NT2/D1 (cell line): Measurements from ENCODE around the gene MAP6D1.

ENCODE experiments used
- DNase-seq: peaks from one replicate; pipeline ENCODE4 v3.0.0-alpha.2; 2011; ENCODE audit warnings: low read depth, low spot score
- H3K27me3 ChIP-seq: 2 replicates; pipeline ENCODE4 v1.6.0; 2011; ENCODE audit warnings: mild to moderate bottlenecking; ENCODE audit not compliant: insufficient read length, insufficient read depth
- H3K36me3 ChIP-seq: 2 replicates; pipeline ENCODE4 v1.6.1; 2011; ENCODE audit warnings: mild to moderate bottlenecking, low read length, mixed read lengths; ENCODE audit not compliant: insufficient read depth, insufficient read length
- H3K4me1 ChIP-seq: 2 replicates; pipeline ENCODE4 v1.5.1; 2011; ENCODE audit not compliant: insufficient read depth, insufficient read length
- H3K4me3 ChIP-seq: 2 replicates; pipeline ENCODE4 v1.5.1; 2011; ENCODE audit warnings: low read depth; ENCODE audit not compliant: insufficient read length
- H3K9ac ChIP-seq: 2 replicates; pipeline ENCODE4 v1.6.0; 2011; ENCODE audit warnings: low read depth; ENCODE audit not compliant: insufficient read length
- H3K9me3 ChIP-seq: 2 replicates; pipeline ENCODE4 v1.5.1; 2011; ENCODE audit warnings: mild to moderate bottlenecking, low read length; ENCODE audit not compliant: insufficient read depth
- SUZ12 ChIP-seq: IDR thresholded peaks from 2 replicates; pipeline ENCODE4 v1.6.1; 2011; ENCODE audit not compliant: insufficient read length, insufficient read depth; ENCODE audit errors: extremely low read depth
- YY1 ChIP-seq: IDR thresholded peaks from 2 replicates; pipeline ENCODE4 v1.6.1; 2011; ENCODE audit not compliant: insufficient read length, insufficient read depth
- ZNF274 ChIP-seq: IDR thresholded peaks from 2 replicates; pipeline ENCODE4 v1.6.1; 2011; ENCODE audit warnings: mild to moderate bottlenecking, low read depth, low read length

Gene MAP6D1

DNA sequence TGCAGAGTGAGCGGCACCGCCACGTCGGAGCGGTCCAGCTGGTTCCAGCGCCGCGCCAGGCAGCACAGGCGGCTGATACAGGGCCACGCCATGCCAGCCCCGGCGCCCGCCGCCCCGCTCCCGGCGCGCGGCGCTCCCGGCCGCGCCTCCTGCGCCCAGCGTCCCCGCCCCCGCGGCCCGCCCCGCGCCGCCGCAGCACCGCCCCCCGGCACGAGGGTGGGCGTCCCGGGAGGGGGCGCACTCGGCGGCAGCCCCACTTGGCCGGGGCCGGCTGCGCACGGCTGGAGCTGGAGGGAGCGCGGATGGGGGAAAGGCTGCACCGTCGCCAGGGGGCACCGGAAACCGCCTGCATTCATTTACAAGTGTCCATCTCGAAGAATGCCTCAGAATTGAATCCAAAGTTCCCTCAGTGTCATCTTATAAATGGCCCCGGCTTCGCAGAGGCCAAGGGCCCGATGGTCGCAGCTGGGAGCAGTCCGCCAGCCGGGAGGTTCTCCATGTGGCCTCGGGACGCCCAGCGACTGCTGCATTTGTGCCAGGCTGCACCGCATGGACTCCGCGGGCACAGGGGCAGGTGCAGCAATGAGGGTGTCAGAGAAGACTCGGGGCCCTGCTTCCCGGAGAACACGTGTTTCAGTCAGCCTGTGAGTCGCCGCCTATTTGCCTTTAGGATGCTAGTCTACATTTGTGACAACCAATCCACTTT lies at the start of gene MAP6D1:
TSS of gene MAP6D1 (minus strand) at position 122 of the 706 bp plus-strand sequence. CDS start at position 92, 30 bp downstream.
- Histone ChIP-seq H3K9me3 (no peaks in the 10 kb centered on the region), H3K9ac (peak within 1 kb of the TSS; percentile 90), H3K36me3 (peaks cover 32% of the 10 kb centered on the region), H3K4me3 (peak within 1 kb of the TSS; percentile 83), H3K4me1 (peaks cover 7% of the 10 kb centered on the region), H3K27me3 (peaks cover 7% of the 10 kb centered on the region)
- TF ChIP-seq SUZ12 = no peak
- TF ChIP-seq YY1 = no peak
- no peak for TF ChIP-seq ZNF274
- peak; percentile 68 for DNase-seq

GRCh38 chr3:183873914-183874313 lies 48.5 kb upstream of the MAP6D1 start:
- no peaks in the 10 kb centered on the region for H3K9me3 ChIP-seq
- no peak for DNase-seq

GRCh38 chr3:183871541-183871940 lies 46.2 kb upstream of the MAP6D1 start:
- no peaks in the 10 kb centered on the region for H3K9me3 ChIP-seq
- TF ChIP-seq YY1 (no peak), ZNF274 (no peak), SUZ12 (no peak)
- H3K9ac ChIP-seq = no peak overlapping the region
- no peak for DNase-seq
- H3K4me3 ChIP-seq = no peak overlapping the region
- H3K4me1 ChIP-seq = no peaks in the 10 kb centered on the region
- H3K27me3 ChIP-seq = no peaks in the 10 kb centered on the region
- peaks cover 21% of the 10 kb centered on the region for H3K36me3 ChIP-seq

More at GRCh38 chr3:183873914-183874313, 48.5 kb upstream of the MAP6D1 start:
- H3K4me1 ChIP-seq = no peaks in the 10 kb centered on the region
- peaks cover 25% of the 10 kb centered on the region for H3K36me3 ChIP-seq
- no peak overlapping the region for H3K9ac ChIP-seq
- TF ChIP-seq ZNF274 = no peak
- no peak for TF ChIP-seq YY1
- TF ChIP-seq SUZ12 = no peak
- no peak overlapping the region for H3K4me3 ChIP-seq
- H3K27me3 ChIP-seq = no peaks in the 10 kb centered on the region

GRCh38 chr3:183870563-183870962 lies 45.2 kb upstream of the MAP6D1 start:
- no peaks in the 10 kb centered on the region for H3K27me3 ChIP-seq
- H3K4me1 ChIP-seq = no peaks in the 10 kb centered on the region
- no peak for DNase-seq
- TF ChIP-seq YY1 = no peak
- no peak for TF ChIP-seq ZNF274
- no peak for TF ChIP-seq SUZ12
- no peaks in the 10 kb centered on the region for H3K9me3 ChIP-seq
- H3K4me3 ChIP-seq = no peak overlapping the region
- peaks cover 29% of the 10 kb centered on the region for H3K36me3 ChIP-seq
- no peak overlapping the region for H3K9ac ChIP-seq

DNA sequence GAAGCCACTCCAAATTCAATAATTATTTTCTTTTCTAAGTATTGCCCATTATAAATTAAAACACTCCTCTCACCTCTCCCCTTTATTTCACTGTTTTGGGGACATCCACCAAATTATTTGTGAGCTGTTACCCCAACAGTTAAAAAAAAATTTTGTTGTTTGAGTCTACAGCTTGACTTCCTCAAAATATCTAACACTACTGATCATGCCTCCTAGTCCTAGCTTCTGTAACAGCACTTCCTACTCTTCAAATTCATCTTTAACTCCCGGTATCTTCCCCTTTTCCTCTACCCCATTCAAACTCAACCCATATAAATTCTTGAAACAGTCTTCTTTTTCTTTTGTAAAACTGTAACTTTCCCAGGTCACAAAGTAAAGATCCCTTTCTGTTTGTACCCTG lies 43.4 kb upstream of the MAP6D1 start:
- H3K9me3 ChIP-seq = no peaks in the 10 kb centered on the region

GRCh38 chr3:183862610-183863009 lies 37.2 kb upstream of the MAP6D1 start:
- no peak for TF ChIP-seq SUZ12
- TF ChIP-seq YY1 = no peak
- TF ChIP-seq ZNF274 = no peak
- Histone ChIP-seq H3K4me3 (no peak overlapping the region), H3K27me3 (no peaks in the 10 kb centered on the region), H3K4me1 (no peaks in the 10 kb centered on the region), H3K9me3 (no peaks in the 10 kb centered on the region), H3K9ac (no peak overlapping the region), H3K36me3 (peaks cover 86% of the 10 kb centered on the region)
- DNase-seq = no peak

More for the DNA sequence above, 43.4 kb upstream of the MAP6D1 start:
- TF ChIP-seq ZNF274 (no peak), SUZ12 (no peak), YY1 (no peak)
- peaks cover 43% of the 10 kb centered on the region for H3K36me3 ChIP-seq
- H3K9ac ChIP-seq = no peak overlapping the region
- H3K27me3 ChIP-seq = no peaks in the 10 kb centered on the region
- no peak overlapping the region for H3K4me3 ChIP-seq
- no peaks in the 10 kb centered on the region for H3K4me1 ChIP-seq
- no peak for DNase-seq

DNA sequence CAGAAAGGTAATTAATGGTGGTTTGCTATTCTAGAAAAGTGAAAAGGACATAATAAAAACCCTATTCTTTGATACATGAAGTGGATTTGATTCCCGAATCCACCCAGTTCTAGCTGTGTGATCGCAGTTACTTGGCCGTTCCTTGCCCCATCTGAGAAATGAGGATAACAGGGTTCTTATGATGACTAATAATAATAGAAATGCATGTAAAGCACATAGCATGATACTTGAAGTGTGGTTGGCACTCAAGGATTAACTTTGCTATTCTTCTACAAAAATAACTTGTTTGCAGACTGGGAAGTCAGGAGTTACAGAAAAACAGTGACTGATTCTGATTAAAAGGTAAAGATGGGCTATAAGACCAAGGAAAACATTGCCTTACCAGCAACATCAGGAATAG lies 32.5 kb upstream of the MAP6D1 start:
- TF ChIP-seq ZNF274 = no peak
- TF ChIP-seq SUZ12 = no peak
- no peak for TF ChIP-seq YY1
- H3K36me3 ChIP-seq = peaks cover 79% of the 10 kb centered on the region
- H3K4me3 ChIP-seq = no peak overlapping the region
- no peak overlapping the region for H3K9ac ChIP-seq
- no peak for DNase-seq
- no peaks in the 10 kb centered on the region for H3K4me1 ChIP-seq
- H3K9me3 ChIP-seq = no peaks in the 10 kb centered on the region
- H3K27me3 ChIP-seq = no peaks in the 10 kb centered on the region
